Esophagus squamous epithelium (tissue), 4 donors: ENCODE data around the gene ADSS2.

Experiments used
- CTCF ChIP-seq, 6 experiments: fragments of 450-650 bp in 4 of 6; fragments of 200-600 bp in 2 of 6; sonication (generic) in 2 of 6; IDR thresholded peaks; one replicate each; pipeline ENCODE4 v1.5.1; 2016 to 2019; ENCODE audit warnings: antibody characterized with exemption in 6 of 6, mild to moderate bottlenecking in 4 of 6, moderate library complexity in 4 of 6
- POLR2A ChIP-seq, 4 donors: fragments of 450-650 bp; IDR thresholded peaks; one replicate each; pipeline ENCODE4 v1.6.1; 2017; ENCODE audit warnings: antibody characterized with exemption in 4 of 4, mild to moderate bottlenecking in 4 of 4, moderate library complexity in 3 of 4

- no peak for TF ChIP-seq CTCF (IDR thresholded peaks at IDR 0.05)
- no peak for TF ChIP-seq POLR2A (IDR thresholded peaks at IDR 0.05)
These were observed 64.3 kb downstream of the ADSS2 start for GRCh38 chr1:244387415-244387814.
